G401 (cell line): ENCODE results near the gene SELENOS. TPM values are rescaled to one million over a fixed set of nuclear protein-coding genes. Genes with fewer than 3 reads are reported as not detected.

Experiments used
- DNase-seq: peaks from one replicate; pipeline ENCODE4 v3.0.0-alpha.2; 2015; ENCODE audit warnings: low spot score
- in situ Hi-C: cut with HindIII; loops from 2 replicates; pipeline ENCODE4 v1.10.0; 2016; ENCODE audit warnings: low sequenced_read_pairs, mixed read lengths
- total RNA-seq: library from RNA; depleted of rRNA; stranded (reverse); fragments of >200 nt; shearing (Covaris generic); gene quantifications from 2 replicates; pipeline ENCODE4 v1.2.3, GENCODE V29; 2014; rRNA removed

SELENOS gene
- 61.7 and 62.5 TPM in 2 replicates for total RNA-seq

GRCh38 chr15:101277038-101277822, at the start of gene SELENOS:
Gene SELENOS (minus strand): TSS chr15:101277485. CDS start chr15:101277417, 68 bp downstream.
- in situ Hi-C loops: no loop called here
- peak; percentile 81 for DNase-seq

- in situ Hi-C loops: no loop called here
Observed at GRCh38 chr15:101326462-101327146, 49.3 kb upstream of the SELENOS start.

DNA sequence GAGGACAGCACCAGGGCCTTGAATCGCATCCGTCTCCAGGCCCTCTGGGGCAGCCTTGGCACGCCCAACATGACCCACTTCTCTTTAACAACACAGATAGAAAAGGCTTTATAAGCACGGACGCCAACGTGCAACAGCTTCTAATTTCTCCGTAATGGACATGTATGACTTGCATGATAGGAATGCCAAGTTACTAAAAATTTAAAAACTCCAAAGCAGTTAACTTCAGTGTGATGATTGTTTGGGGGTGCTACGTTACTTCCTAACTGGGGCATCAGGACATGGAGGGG, 48.7 kb upstream of the SELENOS start:
- DNase-seq: no peak
- in situ Hi-C loops: no loop called here

More at GRCh38 chr15:101326462-101327146, 49.3 kb upstream of the SELENOS start:
- DNase-seq: no peak

DNA sequence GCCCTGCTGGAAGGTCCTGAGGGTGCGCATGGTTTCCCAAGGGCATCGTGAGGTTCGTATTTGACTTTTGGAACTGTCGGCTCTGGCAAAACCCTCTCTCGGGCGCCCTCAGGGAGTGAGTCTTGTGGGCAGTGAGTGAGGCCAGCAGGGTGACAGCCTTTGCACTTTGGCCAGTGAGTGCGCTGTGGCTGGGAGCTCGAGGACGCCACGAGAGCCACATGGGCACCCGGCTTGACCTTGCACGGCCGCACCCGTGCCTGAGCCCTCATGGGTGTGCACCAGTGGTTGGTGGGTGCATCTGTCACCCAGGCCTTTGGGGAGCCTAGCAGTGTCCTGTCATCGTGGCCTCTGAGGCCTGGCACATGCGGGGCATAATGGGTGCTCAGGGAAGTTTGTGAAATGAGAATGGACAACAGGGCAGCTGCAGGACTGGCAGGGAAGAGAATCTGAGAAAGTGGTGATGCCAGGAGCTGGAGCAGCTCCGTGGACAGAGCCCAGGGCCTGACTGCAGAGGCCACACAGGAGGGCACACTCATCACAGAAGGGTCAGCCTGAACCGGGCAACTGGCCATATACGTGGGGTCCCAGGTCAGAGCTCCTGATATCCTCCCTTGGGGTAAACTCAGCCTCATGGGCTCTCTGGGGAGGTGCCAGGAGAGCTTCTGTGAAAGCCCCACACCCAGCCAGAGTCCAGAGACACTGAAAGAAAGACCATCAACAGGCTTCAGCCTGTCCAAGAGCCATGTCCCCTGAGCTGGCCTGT, 48.2 kb upstream of the SELENOS start:
- DNase-seq: no peak
- in situ Hi-C loops: no loop called here

GRCh38 chr15:101324524-101325177, 47.4 kb upstream of the SELENOS start:
- in situ Hi-C loops: no loop called here
- DNase-seq: no peak

- no peak for DNase-seq
- in situ Hi-C loops: no loop called here
Observed at GRCh38 chr15:101323793-101324523, 46.7 kb upstream of the SELENOS start.

GRCh38 chr15:101322854-101323477, 45.7 kb upstream of the SELENOS start:
- in situ Hi-C loops: no loop called here
- DNase-seq: no peak

GRCh38 chr15:101322016-101322695, 44.9 kb upstream of the SELENOS start:
- in situ Hi-C loops: no loop called here
- no peak for DNase-seq

GRCh38 chr15:101320501-101321052, 43.3 kb upstream of the SELENOS start:
- in situ Hi-C loops: no loop called here
- DNase-seq: no peak

GRCh38 chr15:101318839-101319238, 41.6 kb upstream of the SELENOS start:
- in situ Hi-C loops: no loop called here
- no peak for DNase-seq

GRCh38 chr15:101318147-101318819, 41.0 kb upstream of the SELENOS start:
- in situ Hi-C loops: no loop called here

DNA sequence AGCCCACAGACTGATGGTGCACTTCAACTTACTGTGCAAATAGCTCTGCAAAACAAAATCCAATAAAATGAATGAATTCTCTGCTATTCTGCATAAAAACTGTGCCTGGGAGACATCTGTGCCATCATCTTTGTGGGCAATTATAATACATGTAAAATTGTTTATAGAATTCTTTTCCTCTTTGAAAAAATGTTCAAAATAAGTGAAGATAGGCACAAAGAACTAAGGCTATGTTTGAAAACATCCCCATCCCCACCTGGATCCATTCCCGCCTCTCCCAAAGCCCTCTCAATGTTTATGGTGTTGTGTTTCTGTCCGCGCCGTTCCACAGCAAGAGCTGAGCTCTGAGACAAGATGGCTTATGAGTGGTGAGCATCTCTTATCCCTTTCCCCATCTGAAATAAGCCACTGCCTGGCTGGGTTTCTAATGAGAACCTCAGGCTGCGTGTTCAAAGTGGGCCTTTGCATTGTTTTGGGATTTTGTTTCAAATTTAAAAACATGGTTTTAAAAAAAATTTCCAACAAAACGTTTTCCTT, 40.1 kb upstream of the SELENOS start:
- in situ Hi-C loops: no loop called here
- DNase-seq: no peak

More at GRCh38 chr15:101318147-101318819, 41.0 kb upstream of the SELENOS start:
- DNase-seq: no peak

DNA sequence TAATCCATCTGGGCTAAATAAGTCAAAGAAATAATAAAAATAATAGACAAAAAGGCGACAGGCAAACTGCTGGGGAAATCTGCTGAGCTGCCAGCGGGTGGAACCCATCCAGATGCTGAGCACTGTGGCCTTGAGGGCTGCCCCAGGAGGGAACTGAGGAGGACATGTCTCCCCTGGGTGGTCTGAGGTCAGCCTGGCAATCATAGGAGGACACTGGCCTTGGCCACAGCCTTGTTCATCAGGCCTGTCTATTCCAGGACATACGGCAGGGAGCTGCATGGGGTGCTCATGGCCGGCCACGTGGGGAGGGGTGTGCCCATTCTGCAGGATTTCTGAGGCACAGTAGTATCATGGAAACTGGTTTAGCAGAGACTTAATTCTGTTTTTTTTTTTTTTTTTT, 39.2 kb upstream of the SELENOS start:
- in situ Hi-C loops: no loop called here
- no peak for DNase-seq

GRCh38 chr15:101315736-101316135, 38.5 kb upstream of the SELENOS start:
- in situ Hi-C loops: no loop called here
- DNase-seq: no peak

DNA sequence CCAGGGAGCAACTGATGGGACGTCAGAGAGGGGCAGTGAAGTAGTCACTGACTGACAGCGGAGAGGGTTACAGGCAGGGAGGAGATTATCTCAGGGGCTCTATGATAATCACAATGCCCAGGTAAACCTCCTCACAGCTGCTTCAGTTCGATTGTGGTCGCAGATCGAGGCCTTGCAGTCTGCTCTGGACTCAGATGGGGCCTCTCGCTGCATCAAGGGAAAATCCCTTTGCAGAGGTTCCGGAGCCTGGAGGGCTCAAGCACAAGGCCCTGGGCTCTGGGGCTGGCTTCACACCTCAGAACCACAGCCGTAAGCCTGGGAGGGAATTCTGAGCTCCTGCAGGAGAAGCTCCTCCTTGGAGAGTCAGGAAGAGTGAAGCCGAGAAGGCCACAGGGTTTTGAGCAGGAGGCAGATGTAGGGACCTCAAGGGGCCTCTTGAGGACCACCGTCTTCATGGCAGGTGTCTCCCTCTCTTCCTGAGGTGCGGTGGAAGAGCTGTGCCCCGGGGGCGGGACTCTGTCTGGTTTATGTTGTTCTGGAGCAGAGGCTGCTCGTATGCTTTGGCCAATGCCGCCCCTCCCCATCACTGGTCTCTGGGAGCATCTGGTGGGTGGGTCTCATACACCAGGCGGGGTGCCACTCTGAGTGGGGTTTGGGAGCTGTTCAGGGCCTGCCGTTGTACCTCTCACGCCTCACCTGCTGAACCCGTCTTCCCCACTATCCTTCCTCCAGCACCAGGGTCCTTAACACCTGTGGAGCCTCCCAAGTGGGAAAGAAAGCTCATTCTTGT, 37.2 kb upstream of the SELENOS start:
- in situ Hi-C loops: no loop called here
- no peak for DNase-seq
